ENCODE results near the gene SURF2. TPM values are rescaled to one million over a fixed set of nuclear protein-coding genes. Genes with fewer than 3 reads are reported as not detected.

SURF2 gene
- total and polyA plus RNA-seq, 2 experiments from 2014 or later: 39.9 to 104 TPM

- TF ChIP-seq EZH2phosphoT487 (IDR thresholded peaks at IDR 0.05; ENCODE audit: unreplicated experiment): no peak
- no peak for TF ChIP-seq POLR2AphosphoS5 (IDR thresholded peaks at IDR 0.05; ENCODE audit: low read depth)
Measured at GRCh38 chr9:133397895-133398294, 41.5 kb downstream of the SURF2 start (continued).

GRCh38 chr9:133400292-133400691 lies 43.9 kb downstream of the SURF2 start:
- Mint-ChIP-seq H3K36me3 (ENCODE audit: low read depth) (peaks cover 6% of the 10 kb centered on the region), H3K27me3 (ENCODE audit: insufficient read depth, low read depth, poor library complexity) (peaks cover 19% of the 10 kb centered on the region)

GRCh38 chr9:133401588-133401987 lies 45.2 kb downstream of the SURF2 start:
- no peaks in the 10 kb centered on the region for H3K4me1 ChIP-seq (ENCODE audit: insufficient read depth)
- Mint-ChIP-seq H3K27ac (no peak overlapping the region), H3K4me1 (no peaks in the 10 kb centered on the region; the same call in 2 of the 3 replicates), H3K36me3 (ENCODE audit: low read depth) (peaks cover 19% of the 10 kb centered on the region), H3K27me3 (ENCODE audit: insufficient read depth, low read depth, poor library complexity) (peaks cover 21% of the 10 kb centered on the region), H3K4me3 (no peak overlapping the region), H3K9me3 (no peaks in the 10 kb centered on the region)
- H3K36me3 ChIP-seq (ENCODE audit: insufficient read depth): no peaks in the 10 kb centered on the region
- no peak overlapping the region for H3K27ac ChIP-seq (ENCODE audit: low read depth)
- 0 out of 2 replicates have a peak, but pooled peaks cover 3% of the 10 kb centered on the region for H3F3A ChIP-seq (replicated peaks; ENCODE audit: low read depth)
- ATAC-seq: no peak
- H3K4me3 ChIP-seq: no peak overlapping the region
- no peak for DNase-seq (ENCODE audit: low spot score)
- H3K27me3 ChIP-seq (ENCODE audit: insufficient read depth): no peaks in the 10 kb centered on the region
- no peak overlapping the region for H2AFZ ChIP-seq
- H4K20me1 ChIP-seq (replicated peaks; ENCODE audit: insufficient read depth): no peaks in the 10 kb centered on the region; the same call in 1 of the 2 replicates
- H3K9me2 ChIP-seq (ENCODE audit: insufficient read depth): no peaks in the 10 kb centered on the region
- no peaks in the 10 kb centered on the region for H3K79me2 ChIP-seq (replicated peaks; ENCODE audit: insufficient read depth)
- no peak overlapping the region for H3K4me2 ChIP-seq
- TF ChIP-seq CREB1 (CRISPR knock-in tag; IDR thresholded peaks at IDR 0.05; ENCODE audit: low read depth) (no peak), POLR2AphosphoS5 (IDR thresholded peaks at IDR 0.05; ENCODE audit: low read depth) (no peak), ZNF114 (CRISPR knock-in tag; IDR thresholded peaks at IDR 0.05) (no peak), EZH2 (IDR thresholded peaks at IDR 0.05; ENCODE audit: low read depth, unreplicated experiment) (no peak), ZNF331 (CRISPR knock-in tag; IDR thresholded peaks at IDR 0.05; ENCODE audit: low read depth) (no peak), NANOG (IDR thresholded peaks at IDR 0.05; ENCODE audit: borderline replicate concordance) (no peak), EZH2phosphoT487 (IDR thresholded peaks at IDR 0.05; ENCODE audit: unreplicated experiment) (no peak), JUNB (IDR thresholded peaks at IDR 0.05; ENCODE audit: unreplicated experiment) (no peak)
- TF ChIP-seq, protein P1, sequence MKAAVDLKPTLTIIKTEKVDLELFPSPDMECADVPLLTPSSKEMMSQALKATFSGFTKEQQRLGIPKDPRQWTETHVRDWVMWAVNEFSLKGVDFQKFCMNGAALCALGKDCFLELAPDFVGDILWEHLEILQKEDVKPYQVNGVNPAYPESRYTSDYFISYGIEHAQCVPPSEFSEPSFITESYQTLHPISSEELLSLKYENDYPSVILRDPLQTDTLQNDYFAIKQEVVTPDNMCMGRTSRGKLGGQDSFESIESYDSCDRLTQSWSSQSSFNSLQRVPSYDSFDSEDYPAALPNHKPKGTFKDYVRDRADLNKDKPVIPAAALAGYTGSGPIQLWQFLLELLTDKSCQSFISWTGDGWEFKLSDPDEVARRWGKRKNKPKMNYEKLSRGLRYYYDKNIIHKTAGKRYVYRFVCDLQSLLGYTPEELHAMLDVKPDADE (IDR thresholded peaks at IDR 0.05): no peak
- TF ChIP-seq, protein P2, sequence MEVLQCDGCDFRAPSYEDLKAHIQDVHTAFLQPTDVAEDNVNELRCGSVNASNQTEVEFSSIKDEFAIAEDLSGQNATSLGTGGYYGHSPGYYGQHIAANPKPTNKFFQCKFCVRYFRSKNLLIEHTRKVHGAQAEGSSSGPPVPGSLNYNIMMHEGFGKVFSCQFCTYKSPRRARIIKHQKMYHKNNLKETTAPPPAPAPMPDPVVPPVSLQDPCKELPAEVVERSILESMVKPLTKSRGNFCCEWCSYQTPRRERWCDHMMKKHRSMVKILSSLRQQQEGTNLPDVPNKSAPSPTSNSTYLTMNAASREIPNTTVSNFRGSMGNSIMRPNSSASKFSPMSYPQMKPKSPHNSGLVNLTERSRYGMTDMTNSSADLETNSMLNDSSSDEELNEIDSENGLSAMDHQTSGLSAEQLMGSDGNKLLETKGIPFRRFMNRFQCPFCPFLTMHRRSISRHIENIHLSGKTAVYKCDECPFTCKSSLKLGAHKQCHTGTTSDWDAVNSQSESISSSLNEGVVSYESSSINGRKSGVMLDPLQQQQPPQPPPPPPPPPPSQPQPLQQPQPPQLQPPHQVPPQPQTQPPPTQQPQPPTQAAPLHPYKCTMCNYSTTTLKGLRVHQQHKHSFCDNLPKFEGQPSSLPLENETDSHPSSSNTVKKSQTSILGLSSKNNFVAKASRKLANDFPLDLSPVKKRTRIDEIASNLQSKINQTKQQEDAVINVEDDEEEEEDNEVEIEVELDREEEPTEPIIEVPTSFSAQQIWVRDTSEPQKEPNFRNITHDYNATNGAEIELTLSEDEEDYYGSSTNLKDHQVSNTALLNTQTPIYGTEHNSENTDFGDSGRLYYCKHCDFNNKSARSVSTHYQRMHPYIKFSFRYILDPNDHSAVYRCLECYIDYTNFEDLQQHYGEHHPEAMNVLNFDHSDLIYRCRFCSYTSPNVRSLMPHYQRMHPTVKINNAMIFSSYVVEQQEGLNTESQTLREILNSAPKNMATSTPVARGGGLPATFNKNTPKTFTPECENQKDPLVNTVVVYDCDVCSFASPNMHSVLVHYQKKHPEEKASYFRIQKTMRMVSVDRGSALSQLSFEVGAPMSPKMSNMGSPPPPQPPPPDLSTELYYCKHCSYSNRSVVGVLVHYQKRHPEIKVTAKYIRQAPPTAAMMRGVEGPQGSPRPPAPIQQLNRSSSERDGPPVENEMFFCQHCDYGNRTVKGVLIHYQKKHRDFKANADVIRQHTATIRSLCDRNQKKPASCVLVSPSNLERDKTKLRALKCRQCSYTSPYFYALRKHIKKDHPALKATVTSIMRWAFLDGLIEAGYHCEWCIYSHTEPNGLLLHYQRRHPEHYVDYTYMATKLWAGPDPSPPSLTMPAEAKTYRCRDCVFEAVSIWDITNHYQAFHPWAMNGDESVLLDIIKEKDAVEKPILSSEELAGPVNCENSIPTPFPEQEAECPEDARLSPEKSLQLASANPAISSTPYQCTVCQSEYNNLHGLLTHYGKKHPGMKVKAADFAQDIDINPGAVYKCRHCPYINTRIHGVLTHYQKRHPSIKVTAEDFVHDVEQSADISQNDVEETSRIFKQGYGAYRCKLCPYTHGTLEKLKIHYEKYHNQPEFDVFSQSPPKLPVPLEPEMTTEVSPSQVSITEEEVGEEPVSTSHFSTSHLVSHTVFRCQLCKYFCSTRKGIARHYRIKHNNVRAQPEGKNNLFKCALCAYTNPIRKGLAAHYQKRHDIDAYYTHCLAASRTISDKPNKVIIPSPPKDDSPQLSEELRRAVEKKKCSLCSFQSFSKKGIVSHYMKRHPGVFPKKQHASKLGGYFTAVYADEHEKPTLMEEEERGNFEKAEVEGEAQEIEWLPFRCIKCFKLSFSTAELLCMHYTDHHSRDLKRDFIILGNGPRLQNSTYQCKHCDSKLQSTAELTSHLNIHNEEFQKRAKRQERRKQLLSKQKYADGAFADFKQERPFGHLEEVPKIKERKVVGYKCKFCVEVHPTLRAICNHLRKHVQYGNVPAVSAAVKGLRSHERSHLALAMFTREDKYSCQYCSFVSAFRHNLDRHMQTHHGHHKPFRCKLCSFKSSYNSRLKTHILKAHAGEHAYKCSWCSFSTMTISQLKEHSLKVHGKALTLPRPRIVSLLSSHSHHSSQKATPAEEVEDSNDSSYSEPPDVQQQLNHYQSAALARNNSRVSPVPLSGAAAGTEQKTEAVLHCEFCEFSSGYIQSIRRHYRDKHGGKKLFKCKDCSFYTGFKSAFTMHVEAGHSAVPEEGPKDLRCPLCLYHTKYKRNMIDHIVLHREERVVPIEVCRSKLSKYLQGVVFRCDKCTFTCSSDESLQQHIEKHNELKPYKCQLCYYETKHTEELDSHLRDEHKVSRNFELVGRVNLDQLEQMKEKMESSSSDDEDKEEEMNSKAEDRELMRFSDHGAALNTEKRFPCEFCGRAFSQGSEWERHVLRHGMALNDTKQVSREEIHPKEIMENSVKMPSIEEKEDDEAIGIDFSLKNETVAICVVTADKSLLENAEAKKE (CRISPR knock-in tag; IDR thresholded peaks at IDR 0.05): no peak

More at GRCh38 chr9:133400292-133400691, 43.9 kb downstream of the SURF2 start:
- Histone ChIP-seq H4K20me1 (replicated peaks; ENCODE audit: insufficient read depth) (no peaks in the 10 kb centered on the region; the same call in 1 of the 2 replicates), H2AFZ (no peak overlapping the region), H3F3A (replicated peaks; ENCODE audit: low read depth) (0 out of 2 replicates have a peak, but pooled peaks cover 3% of the 10 kb centered on the region), H3K79me2 (replicated peaks; ENCODE audit: insufficient read depth) (no peaks in the 10 kb centered on the region), H3K4me2 (no peak overlapping the region), H3K27me3 (ENCODE audit: insufficient read depth) (no peaks in the 10 kb centered on the region), H3K4me1 (ENCODE audit: insufficient read depth) (no peaks in the 10 kb centered on the region), H3K36me3 (ENCODE audit: insufficient read depth) (no peaks in the 10 kb centered on the region), H3K27ac (ENCODE audit: low read depth) (no peak overlapping the region), H3K4me3 (no peak overlapping the region), H3K9me2 (ENCODE audit: insufficient read depth) (no peaks in the 10 kb centered on the region)
- Mint-ChIP-seq H3K4me3 (no peak overlapping the region), H3K9me3 (no peaks in the 10 kb centered on the region), H3K4me1 (no peaks in the 10 kb centered on the region; the same call in 2 of the 3 replicates), H3K27ac (no peak overlapping the region)
- no peak for ATAC-seq
- TF ChIP-seq EZH2phosphoT487 (IDR thresholded peaks at IDR 0.05; ENCODE audit: unreplicated experiment) (no peak), STAT1 (IDR thresholded peaks at IDR 0.05; ENCODE audit: unreplicated experiment) (no peak), ZNF331 (CRISPR knock-in tag; IDR thresholded peaks at IDR 0.05; ENCODE audit: low read depth) (no peak), NANOG (IDR thresholded peaks at IDR 0.05; ENCODE audit: borderline replicate concordance) (no peak), ZNF114 (CRISPR knock-in tag; IDR thresholded peaks at IDR 0.05) (no peak)
- TF ChIP-seq, protein P1 (IDR thresholded peaks at IDR 0.05): no peak
- DNase-seq (ENCODE audit: low spot score): no peak
